Activated CD8-positive, alpha-beta memory T cell treated with anti-CD3 and anti-CD28 coated beads for 4 hours (primary cell): ENCODE results near the gene TMEM200C.

Source experiments
- DNase-seq, 2 donors: peaks; one replicate each; pipeline ENCODE4 v3.0.0-alpha.2; 2020; ENCODE audit warnings: low read depth in 2 of 2

Gene TMEM200C

DNA sequence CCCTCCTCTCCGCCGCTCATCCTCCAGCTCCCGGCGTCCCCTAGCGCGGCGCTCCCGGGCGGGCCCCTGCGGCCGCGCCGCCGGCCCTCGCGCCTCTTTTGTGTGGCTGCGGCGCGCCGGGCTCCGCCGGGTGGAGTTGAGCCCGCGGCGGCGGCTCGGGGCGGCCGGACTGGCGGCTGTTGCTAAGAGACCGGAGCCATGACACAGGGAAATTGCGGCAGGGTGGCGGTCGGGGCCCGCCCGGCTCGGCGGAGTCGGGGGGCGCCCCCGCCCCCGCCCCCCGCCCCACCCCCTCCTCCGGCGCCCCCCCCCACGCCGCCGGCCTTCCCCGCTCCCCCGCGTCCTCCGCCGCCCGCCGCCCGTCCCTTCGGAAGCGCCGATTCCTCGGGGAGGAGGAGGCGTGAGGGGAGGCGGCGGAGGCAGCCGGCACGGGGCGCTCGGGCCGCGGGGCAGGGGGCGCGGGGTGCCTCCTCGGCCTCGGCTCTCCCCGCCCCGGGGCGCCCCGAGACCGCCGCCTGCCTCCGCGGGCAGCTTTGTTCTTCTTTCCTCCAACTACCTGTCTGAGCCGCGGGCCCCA lies at the start of gene TMEM200C:
Gene TMEM200C, minus strand, starts transcription at position 224 of the 577 bp plus-strand sequence. CDS start 3,459 bp downstream, outside the sequence.
- DNase-seq, result no peak

DNA sequence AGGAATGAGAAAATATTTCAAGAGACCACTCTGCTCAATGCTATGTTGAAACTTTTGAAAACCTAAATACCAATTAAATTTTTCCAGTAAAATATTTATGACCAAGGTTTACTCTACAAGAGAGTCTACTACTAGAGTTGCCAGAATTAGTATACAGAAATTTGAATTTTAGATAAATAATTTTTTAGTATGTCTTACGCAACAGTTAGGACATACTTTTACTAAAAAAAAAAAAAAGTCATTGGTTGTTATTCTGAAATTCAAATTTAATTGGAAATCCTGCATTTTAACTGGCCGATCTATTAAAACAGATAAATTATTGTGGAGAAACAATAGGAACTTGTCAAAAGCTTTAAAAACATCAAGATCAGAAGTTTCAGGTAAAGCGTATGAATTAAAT lies 49.1 kb upstream of the TMEM200C start:
- DNase-seq, result no peak

DNA sequence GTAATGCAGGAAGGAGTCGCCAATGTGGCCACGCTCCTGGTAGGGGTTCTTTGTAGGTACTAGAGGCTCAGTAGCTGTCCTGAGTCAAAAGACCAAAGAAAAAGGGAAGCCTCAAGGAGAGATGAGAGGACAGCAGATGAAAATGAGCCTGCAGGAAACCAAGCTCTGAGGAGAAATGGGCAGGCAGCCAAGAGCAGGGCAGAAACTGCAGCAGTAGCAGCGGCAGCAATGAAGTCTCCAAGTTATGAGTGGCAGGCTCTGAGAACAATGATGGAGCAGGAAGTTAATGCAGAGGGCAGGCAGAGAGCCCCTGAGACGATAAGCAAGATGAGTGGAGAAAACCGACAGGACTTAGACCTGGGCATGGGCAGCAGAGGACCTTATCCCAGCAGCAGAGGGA lies 48.2 kb upstream of the TMEM200C start:
- no peak for DNase-seq

DNA sequence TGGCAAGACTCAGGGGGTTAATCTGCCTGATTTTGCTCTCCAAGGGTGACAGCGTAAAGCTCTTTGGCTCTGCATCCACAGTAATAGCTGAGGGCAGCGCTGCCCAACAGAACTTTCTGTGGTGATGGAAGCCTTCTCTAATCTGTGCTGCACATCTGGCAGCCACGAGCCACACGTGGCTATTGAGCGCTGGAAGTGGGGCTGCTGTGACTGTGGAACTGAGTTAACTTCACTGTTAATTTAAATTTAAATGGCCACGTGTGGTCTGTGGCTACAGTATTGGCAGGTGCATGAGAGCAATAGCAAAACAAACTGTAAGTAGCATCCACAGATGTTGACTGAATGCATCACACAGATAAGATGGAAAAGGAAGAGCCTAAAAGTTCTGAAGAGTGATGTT lies 47.3 kb upstream of the TMEM200C start:
- DNase-seq, result no peak

DNA sequence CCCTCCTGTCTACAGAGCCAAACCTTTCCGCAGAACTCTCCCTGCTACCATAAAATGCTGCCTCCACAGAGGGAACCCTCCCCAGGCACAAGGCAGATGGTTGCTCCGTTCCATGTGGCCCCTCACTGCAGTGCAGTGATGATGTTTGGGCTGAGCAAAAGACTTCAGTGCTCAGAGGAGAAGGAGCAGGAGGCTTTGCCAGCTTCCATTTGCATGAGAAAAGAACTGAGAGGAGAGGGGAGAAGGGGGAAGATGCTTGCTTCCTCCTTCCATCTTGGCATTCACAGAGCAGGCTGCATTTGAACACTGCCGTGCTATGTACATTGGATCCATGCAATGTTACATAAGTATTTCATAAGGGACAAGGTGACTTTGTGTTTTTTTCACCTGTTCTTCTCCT lies 46.6 kb upstream of the TMEM200C start:
- no peak for DNase-seq

DNA sequence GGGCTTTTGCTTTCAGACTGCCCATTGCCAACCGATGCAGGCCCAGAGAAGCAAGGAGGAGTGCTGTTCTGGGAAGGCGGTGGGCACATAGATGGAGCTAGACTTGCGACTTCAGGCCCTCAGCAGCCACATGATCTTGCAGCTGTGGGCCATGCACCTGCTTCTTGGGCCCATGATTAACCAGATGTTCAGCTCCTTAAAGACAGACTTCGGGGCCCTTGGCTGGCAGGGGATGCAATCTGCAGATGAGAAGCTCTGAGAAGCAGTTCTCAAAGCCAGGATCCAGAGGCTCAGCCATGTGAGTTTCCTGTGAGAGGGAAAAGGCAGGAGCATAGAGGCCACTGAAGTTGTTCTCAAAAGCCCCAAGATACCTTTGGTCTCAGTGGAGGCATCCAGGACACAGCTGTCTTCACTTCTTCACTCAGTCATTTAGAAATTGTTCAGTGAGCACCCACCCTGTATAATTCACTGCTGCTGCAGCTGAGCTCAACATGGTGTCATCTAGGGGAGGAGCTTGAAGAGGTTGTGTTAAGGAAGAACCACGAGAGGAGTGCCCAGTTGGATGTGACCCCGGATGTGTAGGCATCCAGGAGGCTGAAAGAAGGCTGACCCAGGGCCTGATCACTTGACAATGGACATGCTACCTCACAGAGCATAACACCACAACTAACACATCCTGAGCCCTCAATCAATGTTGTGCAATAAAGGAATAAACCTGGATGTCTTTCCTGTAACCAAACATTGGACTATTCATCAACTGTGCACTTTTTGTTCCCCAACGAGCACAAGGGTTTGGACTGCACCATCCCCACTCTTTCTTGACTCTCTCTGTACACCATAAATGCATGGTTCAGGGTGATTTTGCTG lies 44.7 kb upstream of the TMEM200C start:
- no peak for DNase-seq

DNA sequence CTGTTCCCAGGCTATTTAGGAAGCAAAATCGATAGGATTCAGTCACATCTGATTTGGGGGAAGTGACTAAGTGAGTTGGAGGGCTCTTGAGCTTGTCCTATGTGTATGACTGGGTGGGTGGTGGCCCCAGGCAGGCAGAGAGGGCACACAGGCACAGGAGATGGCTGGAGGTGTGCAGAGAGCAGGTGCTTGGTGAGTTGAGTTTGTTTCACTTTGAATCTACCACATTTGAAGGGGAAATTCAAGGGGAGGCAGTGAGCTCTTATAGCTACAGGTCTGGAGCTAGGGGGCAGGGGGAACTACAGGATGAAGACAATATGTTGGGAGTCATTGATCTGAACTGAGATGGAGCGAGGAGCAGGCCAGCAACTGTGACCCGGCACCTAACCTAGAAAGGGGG lies 42.5 kb upstream of the TMEM200C start:
- no peak for DNase-seq

DNA sequence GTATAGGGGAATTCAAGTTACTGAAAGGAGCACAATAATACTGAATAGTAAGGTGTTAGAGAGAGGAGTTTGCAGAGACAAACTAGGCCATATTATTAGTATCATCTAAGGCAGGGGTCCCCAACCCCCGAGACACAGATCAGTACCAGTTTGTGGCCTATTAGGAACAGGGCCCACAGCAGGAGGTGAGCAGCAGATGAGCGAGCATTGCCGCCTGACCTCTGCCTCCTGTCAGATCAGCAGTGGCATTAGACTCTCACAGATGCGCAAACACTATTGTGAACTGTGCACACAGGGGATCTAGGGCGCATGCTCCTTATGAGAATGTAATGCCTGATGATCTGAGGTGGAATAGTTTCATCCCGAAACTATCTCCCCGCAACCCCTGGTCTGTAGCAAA lies 41.8 kb upstream of the TMEM200C start:
- DNase-seq, result no peak

DNA sequence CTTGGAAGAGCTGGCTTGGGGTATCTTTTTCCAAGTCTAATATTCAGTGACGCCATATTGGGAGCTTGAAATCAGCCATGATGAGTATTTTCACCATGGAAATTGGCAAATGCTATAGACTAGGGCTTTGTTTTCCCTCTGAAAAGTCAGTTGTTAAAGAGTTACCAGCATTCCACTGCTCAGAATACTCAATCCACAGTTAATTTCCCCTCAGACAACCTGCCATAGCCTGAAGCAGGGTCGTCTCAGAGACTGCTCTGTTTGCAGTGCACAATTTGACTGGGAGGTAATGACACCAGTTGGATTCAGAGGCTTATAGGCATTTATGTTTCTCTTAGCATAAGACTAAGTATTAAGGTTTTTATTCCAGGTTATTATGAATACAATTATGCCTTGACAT lies 35.5 kb upstream of the TMEM200C start:
- no peak for DNase-seq

DNA sequence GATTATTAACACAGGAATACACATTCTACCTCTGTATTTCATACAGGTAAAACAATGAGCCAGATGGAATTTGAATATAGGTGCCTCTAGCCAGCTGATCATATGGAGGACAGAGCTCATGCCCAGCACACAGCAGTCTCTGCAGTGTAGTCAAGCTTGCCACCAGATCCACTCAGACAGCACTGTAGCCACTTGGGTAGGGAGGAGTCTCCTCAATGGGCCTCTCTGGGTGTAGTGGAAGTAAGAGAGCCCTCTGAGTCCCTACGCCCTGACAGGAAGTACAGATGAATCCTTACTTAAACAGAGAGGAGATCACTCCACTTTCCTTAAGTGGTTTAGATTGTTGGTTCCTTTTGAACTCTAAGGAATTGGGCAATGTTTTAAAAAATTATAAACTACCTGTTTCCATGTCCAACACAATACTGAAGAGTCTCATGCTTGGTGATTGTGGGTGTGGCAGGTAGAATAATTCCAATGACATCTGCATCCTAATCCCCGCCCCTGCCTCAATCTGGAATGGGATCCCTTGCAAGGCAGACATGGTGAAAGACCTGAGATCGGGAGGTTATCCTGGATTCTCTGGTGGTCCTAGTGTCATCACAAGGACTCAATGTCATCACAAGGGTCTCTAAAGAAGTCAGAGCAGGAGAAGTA lies 23.0 kb upstream of the TMEM200C start:
- DNase-seq, result no peak

DNA sequence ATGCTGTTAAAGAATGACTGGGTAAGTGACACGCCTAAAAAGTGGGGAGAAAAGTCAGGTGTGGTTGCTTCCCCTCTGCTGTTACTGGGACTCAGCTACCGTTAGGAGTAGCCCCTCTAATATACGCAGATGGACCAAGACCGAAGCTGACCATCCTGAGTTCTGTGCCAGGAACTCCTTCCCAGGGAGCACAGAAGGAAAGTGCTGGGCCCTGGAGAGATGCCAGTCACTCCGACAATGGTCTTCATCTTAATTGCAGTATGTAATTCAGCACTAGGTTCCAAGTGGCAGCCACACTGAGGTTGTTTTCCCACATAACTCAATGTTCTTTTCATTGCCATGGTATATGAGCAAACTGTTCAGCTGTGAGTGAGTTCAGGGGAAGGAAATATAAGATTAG lies 19.6 kb upstream of the TMEM200C start:
- DNase-seq, result no peak

DNA sequence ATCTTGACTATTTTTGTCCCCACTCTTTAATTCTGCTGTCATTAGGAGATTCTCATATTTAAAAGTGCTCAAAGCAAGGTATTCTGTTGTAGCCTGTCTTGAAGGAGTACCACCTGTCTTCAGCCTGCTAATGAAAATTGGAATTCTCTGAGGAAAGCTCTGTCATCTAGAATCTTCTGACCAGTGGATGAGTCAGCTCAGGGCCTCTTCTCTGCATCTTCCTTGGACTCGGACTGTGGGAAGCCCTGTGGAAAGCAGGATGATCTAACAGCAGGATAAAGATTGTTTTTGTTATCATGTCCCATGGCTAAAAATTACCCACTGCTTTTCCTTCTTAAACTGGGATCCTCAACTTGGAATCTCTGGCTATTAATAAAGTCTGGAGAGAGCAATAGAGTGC lies 18.7 kb upstream of the TMEM200C start:
- DNase-seq, result no peak

DNA sequence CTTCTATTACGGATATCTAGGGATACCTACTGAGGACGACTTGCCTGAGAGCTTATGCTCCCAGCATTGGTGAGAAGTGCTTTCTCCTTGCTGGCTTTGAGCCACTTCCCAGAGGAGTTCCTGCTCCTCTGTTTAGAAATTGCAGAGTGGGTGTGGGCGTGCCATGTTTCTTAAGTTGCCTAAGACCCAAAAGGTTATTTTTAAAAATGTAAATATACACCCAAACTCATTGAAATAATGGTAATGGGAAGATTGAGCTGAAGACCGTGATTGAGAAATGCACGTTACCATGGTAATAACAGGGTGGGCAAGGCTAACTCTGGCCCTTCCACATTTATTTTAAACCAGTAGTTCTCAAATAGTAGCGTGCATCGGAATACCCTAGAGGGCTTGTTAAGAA lies 17.2 kb upstream of the TMEM200C start:
- no peak for DNase-seq

DNA sequence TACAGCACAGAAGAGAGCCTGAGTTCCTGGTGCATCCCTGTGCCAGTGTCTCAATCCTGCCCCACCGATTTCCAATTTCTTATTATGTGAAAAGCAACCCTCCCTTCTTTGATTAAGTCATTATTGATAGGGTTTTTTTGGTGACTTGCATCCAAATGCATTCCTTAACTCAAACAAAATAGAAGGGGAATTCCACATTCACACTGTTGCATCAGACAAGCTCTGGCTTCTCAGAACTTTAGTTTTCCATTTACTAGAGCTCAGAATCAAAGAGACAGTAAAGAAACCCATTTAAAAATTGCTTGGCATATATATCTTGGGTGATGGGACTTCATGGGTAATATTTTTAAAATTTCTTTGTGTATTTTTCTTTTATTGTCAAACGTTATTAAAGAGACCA lies 13.8 kb upstream of the TMEM200C start:
- no peak for DNase-seq

DNA sequence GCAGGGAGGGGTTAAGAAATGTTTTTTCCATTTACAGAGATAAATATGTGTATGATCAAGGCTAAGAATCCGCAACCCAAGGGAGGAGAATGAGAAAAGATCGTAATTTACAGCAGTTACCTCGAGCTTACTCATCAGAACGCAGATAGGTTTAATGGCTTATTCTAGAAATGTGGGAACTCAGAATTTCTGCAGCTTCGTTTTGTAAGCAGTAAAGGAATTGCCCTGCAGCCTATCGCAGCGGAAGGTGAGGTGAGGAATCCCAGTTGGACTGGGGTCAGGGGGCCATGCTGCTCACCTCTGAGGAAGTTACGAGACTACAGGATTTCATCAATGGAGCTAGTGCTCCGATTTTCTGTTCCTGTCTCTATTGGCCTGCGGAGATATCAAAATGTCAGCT lies 8.1 kb upstream of the TMEM200C start:
- DNase-seq, result no peak

DNA sequence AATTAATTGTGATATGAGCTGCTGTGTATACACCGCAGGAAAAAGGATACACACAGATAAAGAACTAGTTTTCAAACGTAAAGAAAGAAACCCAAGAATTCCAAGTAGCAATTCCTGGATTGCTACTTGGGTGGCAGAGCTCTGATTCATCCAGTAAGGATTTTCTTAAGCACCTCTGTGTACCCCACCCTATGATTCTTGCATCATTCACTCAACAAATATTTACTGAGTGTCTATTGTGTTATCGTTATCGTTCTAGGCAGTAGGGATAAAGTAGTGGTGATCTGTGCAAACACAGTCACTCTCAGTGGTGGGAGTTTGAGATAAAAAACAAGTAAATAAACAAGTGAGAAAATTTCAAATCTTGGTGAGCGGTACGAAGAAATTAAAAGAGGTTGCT lies 4.9 kb upstream of the TMEM200C start:
- DNase-seq, result no peak

DNA sequence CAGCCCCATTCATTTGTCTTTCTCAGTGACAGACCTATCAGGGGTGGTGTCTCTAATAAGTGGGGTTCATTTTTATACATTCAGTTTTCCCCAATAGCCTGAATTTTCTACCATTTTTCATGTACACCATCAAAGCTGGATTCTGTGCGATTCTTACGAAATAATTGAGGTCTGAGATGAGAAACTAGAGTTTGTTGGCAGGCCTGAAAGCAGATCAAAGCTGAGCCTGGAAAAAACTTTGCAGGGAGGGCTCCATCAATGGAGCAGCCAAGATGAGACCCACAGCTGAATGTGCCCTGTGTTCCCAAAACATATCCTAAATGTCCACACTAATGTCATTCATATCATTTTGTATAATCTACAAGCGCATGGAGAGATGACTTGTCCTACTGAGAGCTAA lies 4.5 kb upstream of the TMEM200C start:
- no peak for DNase-seq

DNA sequence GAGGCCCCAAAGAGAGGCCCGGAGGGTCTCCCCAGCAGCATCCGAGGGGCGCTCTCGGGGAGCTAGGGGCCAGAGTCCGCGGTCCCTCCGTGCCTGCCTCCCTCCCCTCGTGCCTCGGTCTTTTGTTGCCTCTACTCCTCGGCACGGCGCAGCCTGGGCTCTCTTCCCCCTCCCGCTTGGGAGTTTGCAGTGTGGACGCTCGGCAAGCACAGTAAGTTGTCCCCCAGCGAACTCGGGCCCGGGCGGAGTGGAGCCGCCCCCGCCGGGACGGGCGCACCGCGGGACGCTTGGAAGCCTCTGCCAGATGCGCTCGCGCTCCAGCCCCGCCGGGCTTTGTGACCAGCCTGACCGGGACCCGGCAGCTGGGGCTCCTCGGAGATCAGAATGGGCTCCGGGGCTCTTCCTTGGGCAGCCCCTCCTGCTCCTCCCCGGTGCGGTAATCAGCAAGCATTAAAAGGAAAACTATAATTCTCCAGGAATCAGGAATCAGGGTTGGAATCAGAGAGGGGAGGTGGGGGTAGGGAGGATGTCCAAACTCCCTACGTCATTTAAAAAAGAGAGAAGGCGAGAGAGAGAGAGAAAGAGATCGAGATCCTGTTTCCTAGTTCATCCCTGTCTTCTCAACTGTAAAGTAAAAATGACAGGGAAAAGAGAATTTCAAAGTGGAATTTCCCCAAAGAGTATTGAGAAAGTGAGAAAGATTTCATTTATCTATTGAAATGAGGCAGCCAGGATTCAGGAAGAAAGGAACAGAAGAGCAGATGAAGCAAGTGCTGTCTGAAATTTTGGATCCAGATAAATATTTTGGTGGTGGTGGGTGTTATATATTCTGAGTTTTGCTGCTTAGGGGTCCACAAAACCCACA lies 786 bp upstream of the TMEM200C start:
- no peak for DNase-seq

DNA sequence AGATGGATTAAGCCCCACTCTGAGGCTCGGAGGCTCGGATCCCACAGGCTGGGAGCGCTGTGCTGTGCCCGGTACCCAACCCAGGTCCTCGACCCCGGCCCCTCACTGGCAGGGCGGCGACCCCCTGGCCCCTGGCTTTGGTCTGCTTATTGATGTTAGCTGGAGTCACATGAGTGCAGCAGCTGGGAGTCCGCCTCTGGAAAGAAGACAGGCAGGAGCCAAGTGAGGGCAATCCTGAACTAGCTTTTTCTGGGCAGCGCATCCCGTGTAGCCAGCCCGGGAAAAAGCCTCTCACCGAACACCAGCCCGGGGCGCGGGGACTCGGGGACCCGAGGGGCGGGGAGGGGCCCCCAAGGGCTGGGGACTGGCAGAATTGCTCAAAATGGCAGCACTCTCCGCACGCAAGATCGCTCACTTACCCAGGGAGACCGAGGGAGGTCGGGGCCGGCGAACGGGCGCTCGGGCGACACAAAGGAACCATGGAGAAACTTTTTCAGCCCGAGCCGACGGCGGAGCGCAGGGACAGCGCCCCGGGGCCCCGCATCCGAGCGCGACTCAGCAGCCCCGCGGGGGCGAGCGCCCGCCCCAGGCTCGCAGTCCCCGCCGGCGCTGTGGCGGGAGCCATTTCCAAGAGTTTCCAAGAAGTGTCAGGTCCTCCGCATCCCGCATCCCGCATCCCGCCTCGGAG lies 567 bp downstream of the TMEM200C start:
- DNase-seq, result no peak

DNA sequence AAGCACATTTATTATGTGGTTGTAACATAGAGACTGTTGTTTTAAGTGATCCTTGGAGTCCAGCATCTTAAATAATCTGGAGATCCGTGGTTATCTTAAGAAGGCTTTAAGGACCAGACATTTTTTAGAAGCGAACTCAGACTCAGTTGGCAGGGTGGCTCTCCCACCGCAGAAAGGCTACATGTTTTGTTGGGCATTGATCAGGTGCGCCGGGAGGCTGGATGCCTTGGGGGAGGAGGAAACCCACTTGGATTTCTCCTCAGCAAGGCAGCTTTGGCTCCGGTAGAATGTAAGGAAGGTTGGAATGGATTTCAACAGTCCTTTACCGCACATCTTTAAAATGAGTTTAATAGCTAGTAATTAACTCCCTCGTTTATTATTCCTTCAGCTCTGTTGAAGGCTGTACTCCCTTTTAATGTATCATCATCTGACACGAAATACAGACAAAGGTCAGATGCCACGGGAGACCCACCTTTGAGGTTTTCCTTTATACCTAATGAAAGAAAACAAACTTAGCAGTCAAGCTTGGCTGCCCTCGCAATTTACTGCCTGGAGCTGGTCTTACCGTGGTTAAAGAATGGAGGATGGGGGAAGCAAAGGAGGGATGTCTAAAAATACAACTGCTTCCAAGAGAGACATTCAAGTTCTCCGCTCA lies 1.2 kb downstream of the TMEM200C start:
- no peak for DNase-seq

DNA sequence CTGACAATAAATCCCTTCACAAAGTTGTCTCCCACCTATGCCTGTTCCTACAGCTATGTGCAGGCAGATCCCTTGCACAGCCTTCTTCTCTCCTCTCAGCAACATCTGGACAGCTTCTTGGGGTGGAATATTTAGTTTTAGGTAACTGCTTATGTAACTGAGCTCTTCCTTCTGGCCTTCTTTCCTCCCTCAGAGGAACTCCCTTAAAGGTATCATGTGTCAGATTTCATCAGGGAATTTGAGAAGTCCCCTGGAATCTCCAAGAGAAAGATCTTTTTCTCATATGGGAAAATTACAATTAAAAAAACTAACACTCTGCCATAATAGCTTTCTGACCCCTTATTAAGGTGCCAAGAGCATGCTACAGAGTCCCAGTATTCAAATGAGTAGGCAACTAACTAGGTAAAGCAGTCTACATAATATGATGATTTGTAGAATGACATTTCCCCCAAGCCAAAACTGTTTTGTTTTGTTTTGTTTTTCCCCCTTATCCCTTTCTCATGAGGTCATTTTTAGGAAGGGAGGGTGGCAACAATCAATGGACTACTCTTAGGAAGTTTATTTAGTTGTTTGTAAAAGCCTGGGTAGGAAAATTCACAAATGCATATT lies 2.4 kb downstream of the TMEM200C start:
- no peak for DNase-seq
